T-cell (primary cell): Measurements from ENCODE around the gene WEE2. TPM values are rescaled to one million over a fixed set of nuclear protein-coding genes. Genes with fewer than 3 reads are reported as not detected.
"Not testable (repeated sequence)": the region's sequence is repeated elsewhere in the genome, so short reads cannot be mapped to it uniquely, and the experiment has no call there.

Source experiments
- ATAC-seq, 4 experiments: fragments of 200-7000 bp in 3 of 4; fragments of 150-1000 bp in 1 of 4; cut with Tn5 transposase; replicated peaks in 1 of 4; 1 replicate in 3 of 4; 2 replicates in 1 of 4; pipeline ENCODE4 v1.10.0; 2021; ENCODE audit warnings: moderate library complexity in 3 of 4, mild to moderate bottlenecking in 2 of 4, moderate number of reproducible peaks in 1 of 4
- CTCF ChIA-PET, 2 donors: fragments of 300-600 bp; sonication (Branson Sonifier 250); formaldehyde crosslinking; loops; one replicate each; lab custom pipeline; 2022; ENCODE audit warnings: antibody characterized with exemption in 2 of 2; lab: Charles Lee
- POLR2A ChIA-PET, 2 donors: fragments of 300-600 bp; sonication (Branson Sonifier 250); formaldehyde crosslinking; loops; one replicate each; lab custom pipeline; 2022; ENCODE audit warnings: antibody characterized with exemption in 2 of 2; lab: Charles Lee
- DNase-seq, 35 experiments: peaks; one replicate each; pipeline versions ENCODE4 v3.0.0 to v3.0.0-alpha.2; 2013 to 2023
- H3K27ac ChIP-seq: one replicate; pipeline ENCODE4 v1.5.1; 2013; ENCODE audit warnings: low read length
- H3K27me3 ChIP-seq, 2 experiments: replicated peaks in 1 of 2; 1 replicate in 1 of 2; 2 replicates in 1 of 2; pipeline versions ENCODE4 v1.6.1 to v1.7.0; 2013; ENCODE audit warnings: low read length in 1 of 2, mixed read lengths in 1 of 2; ENCODE audit not compliant: control insufficient read depth in 2 of 2, insufficient read depth in 2 of 2; ENCODE audit errors: extremely low read depth in 1 of 2
- H3K36me3 ChIP-seq, 2 donors: 1 replicate in 1 of 2; 2 replicates in 1 of 2; pipeline versions ENCODE4 v1.6.1 to v1.7.0; 2013; ENCODE audit warnings: low read length in 1 of 2; ENCODE audit not compliant: control insufficient read depth in 2 of 2, insufficient read depth in 1 of 2; ENCODE audit errors: extremely low read depth in 1 of 2
- H3K4me1 ChIP-seq, 2 experiments: 1 replicate in 1 of 2; 2 replicates in 1 of 2; pipeline versions ENCODE4 v1.6.1 to v1.7.0; 2013; ENCODE audit warnings: low read length in 2 of 2, mixed read lengths in 1 of 2; ENCODE audit not compliant: insufficient read depth in 2 of 2, control insufficient read depth in 1 of 2; ENCODE audit errors: extremely low read depth in 1 of 2
- H3K4me3 ChIP-seq, 2 donors: 1 replicate in 1 of 2; 2 replicates in 1 of 2; pipeline versions ENCODE4 v1.5.1 to v1.7.0; 2013; ENCODE audit warnings: mild to moderate bottlenecking in 2 of 2, low read length in 1 of 2, moderate library complexity in 1 of 2; ENCODE audit not compliant: control insufficient read depth in 1 of 2; ENCODE audit errors: extremely low read depth in 1 of 2
- H3K9me3 ChIP-seq: 2 replicates; pipeline ENCODE4 v1.7.0; 2013
- H3K27ac Mint-ChIP-seq, 2 donors: one replicate each; pipeline ENCODE4 v1.8.0; 2020 to 2021; ENCODE audit warnings: mild to moderate bottlenecking in 2 of 2, mixed read lengths in 2 of 2
- H3K27me3 Mint-ChIP-seq, 2 donors: one replicate each; pipeline ENCODE4 v1.8.0; 2021 to 2022; ENCODE audit warnings: mixed read lengths in 2 of 2
- H3K36me3 Mint-ChIP-seq: one replicate; pipeline ENCODE4 v1.8.0; 2021; ENCODE audit warnings: mixed read lengths
- H3K4me1 Mint-ChIP-seq, 3 donors: one replicate each; pipeline ENCODE4 v1.8.0; 2020 to 2022; ENCODE audit warnings: mixed read lengths in 3 of 3, mild to moderate bottlenecking in 1 of 3
- H3K4me3 Mint-ChIP-seq, 3 donors: one replicate each; pipeline ENCODE4 v1.8.0; 2020 to 2022; ENCODE audit warnings: mild to moderate bottlenecking in 3 of 3, mixed read lengths in 3 of 3, moderate library complexity in 3 of 3
- H3K9me3 Mint-ChIP-seq, 3 donors: one replicate each; pipeline ENCODE4 v1.8.0; 2020 to 2022; ENCODE audit warnings: mixed read lengths in 3 of 3
- WGBS: methylation state at CpG from one replicate; pipeline ENCODE4 v1.1.5; 2013; ENCODE audit warnings: missing lambda C conversion rate; ENCODE audit not compliant: insufficient coverage; 5-methylcytosine and 5-hydroxymethylcytosine counted together
- total RNA-seq, 35 experiments: library from RNA in 6 of 35; stranded (reverse) in 6 of 35; fragments of 120-200 nt in 1 of 35; gene quantifications; one replicate each; pipeline versions ENCODE4 v1.2.1 to v1.2.4 and lab custom pipeline; 2013 to 2026

The WEE2 gene
- total RNA-seq, 5 donors from 2014 or later (not counting 1 experiment from before 2014, with no cell fraction given): not detected

- peaks cover 9 to 42% of the 10 kb centered on the region in 2 donors for H3K36me3 ChIP-seq
These were observed 55.6 kb downstream of the WEE2 start, which contains the start of gene TAS2R3 for GRCh38 chr7:141763797-141764196. TSS of gene TAS2R3 (plus strand) at chr7:141764097. CDS start at chr7:141764159, 62 bp downstream.

GRCh38 chr7:141770083-141770583 lies 62.0 kb downstream of the WEE2 start:
- WGBS: no CpG with 5 or more reads among the region's 3 CpGs
- Mint-ChIP-seq H3K36me3 (peaks cover 62% of the 10 kb centered on the region), H3K4me1 (peaks cover 2 to 11% (median 6%) of the 10 kb centered on the region in 3 donors)
- H3K4me3 Mint-ChIP-seq, H3K27ac Mint-ChIP-seq, H3K4me1 ChIP-seq, H3K27ac ChIP-seq, H3K4me3 ChIP-seq, H3K9me3 Mint-ChIP-seq, H3K27me3 Mint-ChIP-seq, H3K36me3 ChIP-seq, H3K27me3 ChIP-seq, H3K9me3 ChIP-seq, CTCF ChIA-PET, ATAC-seq, DNase-seq: not testable (repeated sequence)
- POLR2A ChIA-PET: interaction anchor here in 1 of 2 donors (0.6 kb wide), 1 partner anchor 372 kb away, joined by 3 read pairs; no protein-coding TSS in a partner anchor

More at GRCh38 chr7:141763797-141764196, 55.6 kb downstream of the WEE2 start, which contains the start of gene TAS2R3:
- ChIA-PET CTCF (no interaction called here), POLR2A (no interaction called here)
- no peak within 1 kb of the TSS for H3K4me3 Mint-ChIP-seq
- Histone ChIP-seq H3K27me3 (no peaks in the 10 kb centered on the region), H3K9me3 (no peaks in the 10 kb centered on the region), H3K4me3 (no peak within 1 kb of the TSS), H3K4me1 (no peaks in the 10 kb centered on the region), H3K27ac (no peak within 1 kb of the TSS)
- H3K27ac Mint-ChIP-seq: no peak within 1 kb of the TSS
- H3K9me3 Mint-ChIP-seq: no peaks in the 10 kb centered on the region
- H3K36me3 Mint-ChIP-seq: peaks cover 72% of the 10 kb centered on the region
- H3K4me1 Mint-ChIP-seq: peaks cover 0 to 5% (median 3%) of the 10 kb centered on the region in 3 donors
- no peaks in the 10 kb centered on the region for H3K27me3 Mint-ChIP-seq
- no peak for DNase-seq
- ATAC-seq: no peak
- WGBS: 93% methylated on average over 2 of the region's 3 CpGs

DNA sequence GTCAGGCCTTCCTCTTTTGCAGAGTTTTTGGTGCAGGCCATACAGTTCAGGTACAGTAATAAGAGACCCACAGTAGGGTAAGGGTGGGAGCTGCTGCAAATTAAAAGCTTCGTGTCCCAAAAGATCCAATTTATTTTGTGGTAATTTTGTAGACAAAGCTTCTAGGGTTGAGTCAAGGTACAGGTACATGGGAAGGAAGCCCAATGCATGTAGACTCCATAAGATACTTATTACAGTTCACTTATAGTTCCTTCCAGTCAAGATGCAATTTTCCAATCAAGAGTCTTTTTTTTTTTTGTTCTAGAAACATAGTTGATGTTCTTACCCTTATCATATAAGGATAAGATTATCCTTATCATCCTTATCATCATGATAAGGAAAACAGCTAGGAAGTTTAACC lies 68.2 kb downstream of the WEE2 start, which contains the start of gene TAS2R4:
TAS2R4 (plus strand) TSS at position 301 of the 400 bp plus-strand sequence. CDS start 1,815 bp downstream, outside the sequence.
- Mint-ChIP-seq H3K9me3 (peaks cover 0 to 6% (median 0%) of the 10 kb centered on the region in 3 donors), H3K27me3 (no peaks in the 10 kb centered on the region), H3K4me3 (no peak within 1 kb of the TSS), H3K27ac (no peak within 1 kb of the TSS), H3K36me3 (peaks cover 61% of the 10 kb centered on the region), H3K4me1 (peaks cover 4 to 11% (median 6%) of the 10 kb centered on the region in 3 donors)
- Histone ChIP-seq H3K36me3 (peaks cover 0 to 9% of the 10 kb centered on the region in 2 donors), H3K27ac (no peak within 1 kb of the TSS), H3K9me3 (no peaks in the 10 kb centered on the region), H3K4me1 (no peaks in the 10 kb centered on the region), H3K27me3 (no peaks in the 10 kb centered on the region), H3K4me3 (no peak within 1 kb of the TSS)
- ATAC-seq (no peak), DNase-seq (no peak)
- ChIA-PET CTCF (interaction anchor here in 1 of 2 donors (0.6 to 1.5 kb wide), 3 partner anchors 10 to 121 kb away, joined by 3 to 6 read pairs (median 3); no protein-coding TSS in a partner anchor), POLR2A (no interaction called here)
- no CpG with 5 or more reads among the region's 1 CpG for WGBS

Other genes starting within 250 kb of the WEE2 start
- 10 to 100 TPM; 22.1 to 39.7 (median 28.8) TPM for gene AGK, start 156.9 kb upstream of the WEE2 start, total RNA-seq
- gene DENND11, start 6.2 kb upstream of the WEE2 start, total RNA-seq: 10 to 100 TPM; 46.7 to 55.7 (median 54.8) TPM
- 100 to 1,000 TPM in 1 of 5 donors, 10 to 100 TPM in 4; 88.1 to 116 (median 91.1) TPM for gene SSBP1, start 30.0 kb downstream of the WEE2 start, total RNA-seq
- 1 to 10 TPM in 3 of 5 donors, under 1 TPM in 2; 0.56 to 4.2 (median 2.8) TPM for gene TAS2R3, start 55.7 kb downstream of the WEE2 start, total RNA-seq
- 1 to 10 TPM in 4 of 5 donors, under 1 TPM in 1; 0.86 to 2.6 (median 2.1) TPM for gene TAS2R4, start 68.3 kb downstream of the WEE2 start, total RNA-seq
- gene TAS2R5, start 81.9 kb downstream of the WEE2 start, total RNA-seq: 1 to 10 TPM; 2.1 to 3.5 (median 3.3) TPM
- not detected for gene PRSS37, start 133.1 kb downstream of the WEE2 start, total RNA-seq
- gene OR9A4, start 208.0 kb downstream of the WEE2 start, total RNA-seq: not detected
- not detected for gene CLEC5A, start 238.6 kb downstream of the WEE2 start, total RNA-seq